ENCODE results near the gene TRUB2. TPM values are rescaled to one million over a fixed set of nuclear protein-coding genes. Genes with fewer than 3 reads are reported as not detected.

TRUB2 gene
- total and polyA plus RNA-seq, 4 experiments from 2014 or later = 19.6 to 27.4 (median 21.3) TPM

GRCh38 chr9:128358090-128358489, 35.8 kb upstream of the TRUB2 start:
- H3K9me3 Mint-ChIP-seq = no peaks in the 10 kb centered on the region
- Histone ChIP-seq H3K27me3 (ENCODE audit: insufficient read depth, low read length) (no peaks in the 10 kb centered on the region), H3K27ac (ENCODE audit: low read depth, low read length) (no peak overlapping the region), H3K9me3 (ENCODE audit: control insufficient read depth in 1 of 2, low read length in 2 of 2) (no peaks in the 10 kb centered on the region), H3K4me3 (ENCODE audit: low read length in 2 of 2) (no peak overlapping the region), H3K36me3 (ENCODE audit: insufficient read depth, low read length) (peaks cover 11% of the 10 kb centered on the region), H3K4me1 (ENCODE audit: insufficient read depth, low read length) (peaks cover 12% of the 10 kb centered on the region)
- peaks cover 0 to 14% (median 8%) of the 10 kb centered on the region in 4 donors for H3K4me1 Mint-ChIP-seq
- no peaks in the 10 kb centered on the region for H3K27me3 Mint-ChIP-seq
- no peak overlapping the region for H3K27ac Mint-ChIP-seq
- intact Hi-C loops (cut with micrococcal nuclease) = no loop called here
- no peak overlapping the region for H3K4me3 Mint-ChIP-seq
- POLR2A ChIA-PET (ENCODE audit: partially characterized antibody) = interaction anchor here (1.0 kb wide), 1 partner anchor 13 kb away, joined by 4 read pairs; the partner anchor contains the start of gene URM1
- H3K36me3 Mint-ChIP-seq = peaks cover 10 to 11% of the 10 kb centered on the region in 2 donors
- no peak for DNase-seq
- CTCF ChIA-PET (ENCODE audit: partially characterized antibody) = no interaction called here

GRCh38 chr9:128355451-128355850, 33.2 kb upstream of the TRUB2 start:
- no peak overlapping the region for H3K4me3 ChIP-seq (ENCODE audit: low read length in 2 of 2)
- Mint-ChIP-seq H3K36me3 (peaks cover 16 to 18% of the 10 kb centered on the region in 2 donors), H3K4me1 (no peaks in the 10 kb centered on the region), H3K27me3 (no peaks in the 10 kb centered on the region), H3K4me3 (no peak overlapping the region), H3K9me3 (no peaks in the 10 kb centered on the region), H3K27ac (no peak overlapping the region)
- CTCF ChIA-PET (ENCODE audit: partially characterized antibody) = no interaction called here
- intact Hi-C loops (cut with micrococcal nuclease) = no loop called here
- H3K27me3 ChIP-seq (ENCODE audit: insufficient read depth, low read length) = no peaks in the 10 kb centered on the region
- H3K4me1 ChIP-seq (ENCODE audit: insufficient read depth, low read length) = no peaks in the 10 kb centered on the region
- POLR2A ChIA-PET (ENCODE audit: partially characterized antibody) = no interaction called here
- H3K36me3 ChIP-seq (ENCODE audit: insufficient read depth, low read length) = peaks cover 15% of the 10 kb centered on the region
- no peaks in the 10 kb centered on the region for H3K9me3 ChIP-seq (ENCODE audit: control insufficient read depth in 1 of 2, low read length in 2 of 2)
- DNase-seq = no peak
- no peak overlapping the region for H3K27ac ChIP-seq (ENCODE audit: low read depth, low read length)

- CTCF ChIA-PET (ENCODE audit: partially characterized antibody) = interaction anchor here (1.0 to 1.5 kb wide), 3 partner anchors 9 to 89 kb away, joined by 3 to 6 read pairs (median 3); no protein-coding TSS in a partner anchor
- H3K27me3 Mint-ChIP-seq = no peaks in the 10 kb centered on the region
- peaks cover 19 to 43% of the 10 kb centered on the region in 2 donors for H3K36me3 Mint-ChIP-seq
- H3K9me3 Mint-ChIP-seq = no peaks in the 10 kb centered on the region
- no peak overlapping the region for H3K4me3 Mint-ChIP-seq
- Histone ChIP-seq H3K27me3 (ENCODE audit: insufficient read depth, low read length) (no peaks in the 10 kb centered on the region), H3K9me3 (ENCODE audit: control insufficient read depth in 1 of 2, low read length in 2 of 2) (no peaks in the 10 kb centered on the region), H3K27ac (ENCODE audit: low read depth, low read length) (no peak overlapping the region), H3K4me1 (ENCODE audit: insufficient read depth, low read length) (no peaks in the 10 kb centered on the region), H3K36me3 (ENCODE audit: insufficient read depth, low read length) (peaks cover 39% of the 10 kb centered on the region), H3K4me3 (ENCODE audit: low read length in 2 of 2) (no peak overlapping the region)
- POLR2A ChIA-PET (ENCODE audit: partially characterized antibody) = no interaction called here
- H3K27ac Mint-ChIP-seq = no peak overlapping the region
- intact Hi-C loops (cut with micrococcal nuclease) = no loop called here
- DNase-seq = no peak
- no peaks in the 10 kb centered on the region for H3K4me1 Mint-ChIP-seq
These were observed 27.5 kb upstream of the TRUB2 start for GRCh38 chr9:128349772-128350171.

GRCh38 chr9:128349125-128349524, 26.9 kb upstream of the TRUB2 start:
- intact Hi-C loops (cut with micrococcal nuclease) = no loop called here
- Histone ChIP-seq H3K36me3 (ENCODE audit: insufficient read depth, low read length) (peaks cover 43% of the 10 kb centered on the region), H3K27me3 (ENCODE audit: insufficient read depth, low read length) (no peaks in the 10 kb centered on the region), H3K27ac (ENCODE audit: low read depth, low read length) (no peak overlapping the region), H3K4me1 (ENCODE audit: insufficient read depth, low read length) (no peaks in the 10 kb centered on the region), H3K4me3 (ENCODE audit: low read length in 2 of 2) (no peak overlapping the region), H3K9me3 (ENCODE audit: control insufficient read depth in 1 of 2, low read length in 2 of 2) (no peaks in the 10 kb centered on the region)
- H3K27me3 Mint-ChIP-seq = no peaks in the 10 kb centered on the region
- H3K36me3 Mint-ChIP-seq = peaks cover 18 to 43% of the 10 kb centered on the region in 2 donors
- no peaks in the 10 kb centered on the region for H3K4me1 Mint-ChIP-seq
- H3K9me3 Mint-ChIP-seq = no peaks in the 10 kb centered on the region
- ChIA-PET CTCF (ENCODE audit: partially characterized antibody) (interaction anchor here (1.0 to 1.5 kb wide), 3 partner anchors 10 to 90 kb away, joined by 3 to 6 read pairs (median 3); no protein-coding TSS in a partner anchor), POLR2A (ENCODE audit: partially characterized antibody) (no interaction called here)
- DNase-seq = no peak
- H3K4me3 Mint-ChIP-seq = no peak overlapping the region
- H3K27ac Mint-ChIP-seq = peak overlapping the region in 4 of 7 donors; percentile 15 to 70 (median 42)

- peaks cover 11% of the 10 kb centered on the region for H3K4me1 ChIP-seq (ENCODE audit: insufficient read depth, low read length)
- H3K36me3 ChIP-seq (ENCODE audit: insufficient read depth, low read length) = peaks cover 46% of the 10 kb centered on the region
- H3K27ac Mint-ChIP-seq = no peak overlapping the region
- no peaks in the 10 kb centered on the region for H3K27me3 ChIP-seq (ENCODE audit: insufficient read depth, low read length)
- H3K9me3 Mint-ChIP-seq = no peaks in the 10 kb centered on the region
- ChIA-PET POLR2A (ENCODE audit: partially characterized antibody) (no interaction called here), CTCF (ENCODE audit: partially characterized antibody) (interaction anchor here (0.9 to 1.4 kb wide), 4 partner anchors 17 to 50 kb away, joined by 3 to 6 read pairs (median 4); partner anchors contain the start of gene URM1)
- intact Hi-C loops (cut with micrococcal nuclease) = no loop called here
- H3K9me3 ChIP-seq (ENCODE audit: control insufficient read depth in 1 of 2, low read length in 2 of 2) = no peaks in the 10 kb centered on the region
- H3K4me3 ChIP-seq (ENCODE audit: low read length in 2 of 2) = no peak overlapping the region
- H3K36me3 Mint-ChIP-seq = peaks cover 13 to 37% of the 10 kb centered on the region in 2 donors
- DNase-seq = no peak
- no peak overlapping the region for H3K27ac ChIP-seq (ENCODE audit: low read depth, low read length)
- no peaks in the 10 kb centered on the region for H3K27me3 Mint-ChIP-seq
- peaks cover 4 to 11% (median 6%) of the 10 kb centered on the region in 4 donors for H3K4me1 Mint-ChIP-seq
- no peak overlapping the region for H3K4me3 Mint-ChIP-seq
These were observed 22.8 kb upstream of the TRUB2 start for GRCh38 chr9:128344931-128345605.

- Mint-ChIP-seq H3K9me3 (no peaks in the 10 kb centered on the region), H3K4me1 (peaks cover 6 to 16% (median 7%) of the 10 kb centered on the region in 4 donors), H3K27me3 (no peaks in the 10 kb centered on the region), H3K36me3 (peaks cover 7 to 28% of the 10 kb centered on the region in 2 donors), H3K4me3 (no peak overlapping the region), H3K27ac (no peak overlapping the region)
- no peaks in the 10 kb centered on the region for H3K27me3 ChIP-seq (ENCODE audit: insufficient read depth, low read length)
- intact Hi-C loops (cut with micrococcal nuclease) = no loop called here
- H3K36me3 ChIP-seq (ENCODE audit: insufficient read depth, low read length) = peaks cover 35% of the 10 kb centered on the region
- H3K4me3 ChIP-seq (ENCODE audit: low read length in 2 of 2) = no peak overlapping the region
- CTCF ChIA-PET (ENCODE audit: partially characterized antibody) = interaction anchor here (1.4 to 3.7 kb wide), 2 partner anchors 19 to 49 kb away, joined by 5 to 22 read pairs; no protein-coding TSS in a partner anchor
- H3K4me1 ChIP-seq (ENCODE audit: insufficient read depth, low read length) = peaks cover 15% of the 10 kb centered on the region
- no peak overlapping the region for H3K27ac ChIP-seq (ENCODE audit: low read depth, low read length)
- POLR2A ChIA-PET (ENCODE audit: partially characterized antibody) = no interaction called here
- H3K9me3 ChIP-seq (ENCODE audit: control insufficient read depth in 1 of 2, low read length in 2 of 2) = no peaks in the 10 kb centered on the region
- DNase-seq = no peak
These were observed 21.6 kb upstream of the TRUB2 start for GRCh38 chr9:128343855-128344254.

GRCh38 chr9:128342971-128343680, 20.9 kb upstream of the TRUB2 start:
- Mint-ChIP-seq H3K9me3 (no peaks in the 10 kb centered on the region), H3K36me3 (peaks cover 7 to 24% of the 10 kb centered on the region in 2 donors), H3K4me1 (peaks cover 6 to 16% (median 7%) of the 10 kb centered on the region in 4 donors), H3K27me3 (no peaks in the 10 kb centered on the region), H3K4me3 (no peak overlapping the region), H3K27ac (no peak overlapping the region)
- peaks cover 15% of the 10 kb centered on the region for H3K4me1 ChIP-seq (ENCODE audit: insufficient read depth, low read length)
- no peak for DNase-seq
- H3K27me3 ChIP-seq (ENCODE audit: insufficient read depth, low read length) = no peaks in the 10 kb centered on the region
- no peaks in the 10 kb centered on the region for H3K9me3 ChIP-seq (ENCODE audit: control insufficient read depth in 1 of 2, low read length in 2 of 2)
- intact Hi-C loops (cut with micrococcal nuclease) = no loop called here
- H3K4me3 ChIP-seq (ENCODE audit: low read length in 2 of 2) = no peak overlapping the region
- H3K27ac ChIP-seq (ENCODE audit: low read depth, low read length) = no peak overlapping the region
- peaks cover 30% of the 10 kb centered on the region for H3K36me3 ChIP-seq (ENCODE audit: insufficient read depth, low read length)
- ChIA-PET POLR2A (ENCODE audit: partially characterized antibody) (no interaction called here), CTCF (ENCODE audit: partially characterized antibody) (interaction anchor here (1.9 to 3.7 kb wide), 2 partner anchors 9 to 48 kb away, joined by 5 to 22 read pairs; no protein-coding TSS in a partner anchor)

Data from CD4-positive, alpha-beta memory T cell (primary cell).